ENCODE results near the gene ORC6.

Gene ORC6

DNA sequence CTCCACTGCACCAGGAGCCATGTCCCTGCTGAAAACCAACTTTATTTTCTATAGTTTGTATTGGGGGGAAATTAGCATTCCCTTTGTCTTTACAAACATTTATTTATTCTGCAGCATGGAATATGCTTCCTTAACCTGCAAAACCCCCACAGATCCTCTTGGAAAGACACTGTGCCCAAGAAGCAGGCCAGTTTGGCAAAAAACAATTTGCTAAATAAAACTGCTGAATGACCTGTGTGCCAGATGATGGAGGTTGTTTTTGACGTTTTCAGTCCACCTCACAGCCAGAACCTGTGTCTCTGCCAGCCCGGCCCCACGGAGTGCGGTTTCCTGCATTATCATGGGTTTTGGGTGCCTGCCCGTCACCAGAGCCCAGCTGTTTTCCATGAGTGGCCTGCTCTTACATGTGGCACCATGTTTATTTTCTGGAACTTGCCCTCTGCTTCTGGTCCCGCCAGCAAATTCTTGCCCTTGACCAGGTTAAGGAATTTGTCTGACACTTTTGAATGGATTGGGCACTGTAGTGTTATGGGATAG, 26.4 kb downstream of the ORC6 start:
- Histone ChIP-seq H4K20me1 (ENCODE audit: insufficient read depth, low read length) (no peaks in the 10 kb centered on the region), H3K4me1 (ENCODE audit: insufficient read depth, low read length, severe bottlenecking) (peaks cover 49% of the 10 kb centered on the region), H3K27me3 (ENCODE audit: insufficient read depth, low read length) (no peaks in the 10 kb centered on the region), H3K4me3 (ENCODE audit: low read depth, low read length, poor library complexity, severe bottlenecking) (no peak overlapping the region), H3K9me3 (ENCODE audit: low read length) (no peaks in the 10 kb centered on the region), H2AFZ (ENCODE audit: low read length) (no peak overlapping the region), H3K9ac (ENCODE audit: low read length) (no peak overlapping the region; the same call in 1 of the 2 replicates), H3K27ac (ENCODE audit: low read depth, low read length, poor library complexity, severe bottlenecking) (peak overlapping the region; percentile 85), H3K9me2 (ENCODE audit: low read depth, low read length) (no peaks in the 10 kb centered on the region), H3K79me2 (ENCODE audit: insufficient read depth, low read length) (no peaks in the 10 kb centered on the region), H3F3A (ENCODE audit: insufficient read depth, low read length) (no peaks in the 10 kb centered on the region), H3K36me3 (ENCODE audit: insufficient read depth, low read length) (no peaks in the 10 kb centered on the region), H3K4me2 (ENCODE audit: low read length) (no peak overlapping the region; the same call in 1 of the 2 replicates)
- TF ChIP-seq EZH2 (IDR thresholded peaks at IDR 0.05; ENCODE audit: borderline replicate concordance, low read length) = no peak
- TF ChIP-seq, protein P1, sequence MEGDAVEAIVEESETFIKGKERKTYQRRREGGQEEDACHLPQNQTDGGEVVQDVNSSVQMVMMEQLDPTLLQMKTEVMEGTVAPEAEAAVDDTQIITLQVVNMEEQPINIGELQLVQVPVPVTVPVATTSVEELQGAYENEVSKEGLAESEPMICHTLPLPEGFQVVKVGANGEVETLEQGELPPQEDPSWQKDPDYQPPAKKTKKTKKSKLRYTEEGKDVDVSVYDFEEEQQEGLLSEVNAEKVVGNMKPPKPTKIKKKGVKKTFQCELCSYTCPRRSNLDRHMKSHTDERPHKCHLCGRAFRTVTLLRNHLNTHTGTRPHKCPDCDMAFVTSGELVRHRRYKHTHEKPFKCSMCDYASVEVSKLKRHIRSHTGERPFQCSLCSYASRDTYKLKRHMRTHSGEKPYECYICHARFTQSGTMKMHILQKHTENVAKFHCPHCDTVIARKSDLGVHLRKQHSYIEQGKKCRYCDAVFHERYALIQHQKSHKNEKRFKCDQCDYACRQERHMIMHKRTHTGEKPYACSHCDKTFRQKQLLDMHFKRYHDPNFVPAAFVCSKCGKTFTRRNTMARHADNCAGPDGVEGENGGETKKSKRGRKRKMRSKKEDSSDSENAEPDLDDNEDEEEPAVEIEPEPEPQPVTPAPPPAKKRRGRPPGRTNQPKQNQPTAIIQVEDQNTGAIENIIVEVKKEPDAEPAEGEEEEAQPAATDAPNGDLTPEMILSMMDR (IDR thresholded peaks at IDR 0.05; ENCODE audit: low read length) = no peak

DNA sequence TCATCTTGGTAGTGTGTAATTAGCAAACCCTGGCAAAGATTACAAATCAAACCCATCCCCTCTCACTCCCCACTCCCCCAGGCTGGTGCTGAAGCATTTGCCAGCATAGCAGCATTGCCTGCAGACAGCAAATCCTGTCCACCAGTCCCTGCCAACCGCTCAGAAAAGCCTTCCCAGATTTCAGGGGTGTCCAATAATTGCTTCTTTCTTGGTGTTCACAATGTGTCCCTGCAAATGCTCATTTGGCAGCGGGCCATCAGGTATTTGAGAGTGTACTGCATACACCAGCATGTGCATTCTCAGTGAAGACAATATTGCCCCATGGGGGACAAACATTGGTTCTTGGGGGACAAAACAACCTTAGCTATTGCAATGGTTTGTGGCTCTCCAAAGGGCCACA, 28.2 kb downstream of the ORC6 start:
- no peaks in the 10 kb centered on the region for H3K79me2 ChIP-seq (ENCODE audit: insufficient read depth, low read length)
- no peak for TF ChIP-seq EZH2 (IDR thresholded peaks at IDR 0.05; ENCODE audit: borderline replicate concordance, low read length)
- TF ChIP-seq, protein P1 (IDR thresholded peaks at IDR 0.05; ENCODE audit: low read length) = no peak
- H3K36me3 ChIP-seq (ENCODE audit: insufficient read depth, low read length) = no peaks in the 10 kb centered on the region
- no peaks in the 10 kb centered on the region for H3K27me3 ChIP-seq (ENCODE audit: insufficient read depth, low read length)
- H3F3A ChIP-seq (ENCODE audit: insufficient read depth, low read length) = no peaks in the 10 kb centered on the region
- no peaks in the 10 kb centered on the region for H4K20me1 ChIP-seq (ENCODE audit: insufficient read depth, low read length)
- peak overlapping the region; percentile 85 for H3K27ac ChIP-seq (ENCODE audit: low read depth, low read length, poor library complexity, severe bottlenecking)
- H3K9ac ChIP-seq (ENCODE audit: low read length) = no peak overlapping the region; the same call in 1 of the 2 replicates
- no peak overlapping the region for H3K4me3 ChIP-seq (ENCODE audit: low read depth, low read length, poor library complexity, severe bottlenecking)
- H3K9me3 ChIP-seq (ENCODE audit: low read length) = no peaks in the 10 kb centered on the region
- no peaks in the 10 kb centered on the region for H3K9me2 ChIP-seq (ENCODE audit: low read depth, low read length)
- H2AFZ ChIP-seq (ENCODE audit: low read length) = no peak overlapping the region
- peaks cover 45% of the 10 kb centered on the region for H3K4me1 ChIP-seq (ENCODE audit: insufficient read depth, low read length, severe bottlenecking)
- H3K4me2 ChIP-seq (ENCODE audit: low read length) = no peak overlapping the region

DNA sequence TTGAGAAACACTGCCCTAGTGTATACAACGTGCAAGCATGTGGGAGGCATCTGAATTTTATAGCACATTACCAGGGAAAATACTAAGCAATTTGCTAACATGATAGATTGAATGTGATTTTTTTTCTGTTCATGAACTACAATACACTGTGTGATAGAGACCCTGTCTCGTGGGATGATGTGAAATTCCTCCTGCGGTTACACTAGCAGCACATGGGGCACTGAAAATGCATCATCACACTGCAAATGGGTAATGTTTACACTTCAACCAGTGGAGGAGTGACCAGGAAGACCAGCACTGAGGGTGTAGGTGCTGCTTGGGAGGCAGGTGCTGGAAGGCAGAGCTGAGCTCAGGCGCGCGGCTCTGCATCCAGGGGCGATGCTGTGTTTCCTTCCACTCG, 28.8 kb downstream of the ORC6 start:
- Histone ChIP-seq H3K9me3 (ENCODE audit: low read length) (no peaks in the 10 kb centered on the region), H3K4me3 (ENCODE audit: low read depth, low read length, poor library complexity, severe bottlenecking) (no peak overlapping the region), H3K27ac (ENCODE audit: low read depth, low read length, poor library complexity, severe bottlenecking) (peak overlapping the region; percentile 85), H3K9me2 (ENCODE audit: low read depth, low read length) (no peaks in the 10 kb centered on the region), H3K27me3 (ENCODE audit: insufficient read depth, low read length) (no peaks in the 10 kb centered on the region), H3F3A (ENCODE audit: insufficient read depth, low read length) (no peaks in the 10 kb centered on the region), H4K20me1 (ENCODE audit: insufficient read depth, low read length) (no peaks in the 10 kb centered on the region), H3K36me3 (ENCODE audit: insufficient read depth, low read length) (no peaks in the 10 kb centered on the region), H2AFZ (ENCODE audit: low read length) (no peak overlapping the region), H3K4me2 (ENCODE audit: low read length) (no peak overlapping the region), H3K9ac (ENCODE audit: low read length) (no peak overlapping the region), H3K79me2 (ENCODE audit: insufficient read depth, low read length) (no peaks in the 10 kb centered on the region), H3K4me1 (ENCODE audit: insufficient read depth, low read length, severe bottlenecking) (peaks cover 40% of the 10 kb centered on the region)
- TF ChIP-seq, protein P1 (IDR thresholded peaks at IDR 0.05; ENCODE audit: low read length) = no peak
- no peak for TF ChIP-seq EZH2 (IDR thresholded peaks at IDR 0.05; ENCODE audit: borderline replicate concordance, low read length)

All from OCI-LY1 (cell line).